A172 (cell line): ENCODE data around the gene RAB8A. TPM values are rescaled to one million over a fixed set of nuclear protein-coding genes. Genes with fewer than 3 reads are reported as not detected.
"Not testable (repeated sequence)": the region's sequence is repeated elsewhere in the genome, so short reads cannot be mapped to it uniquely, and the experiment has no call there.

ENCODE experiments used
- DNase-seq: peaks from one replicate; pipeline ENCODE4 v3.0.0-alpha.2; 2015; ENCODE audit warnings: low spot score
- total RNA-seq: library from RNA; depleted of rRNA; stranded (reverse); fragments of >200 nt; shearing (Covaris generic); gene quantifications from 2 replicates; pipeline ENCODE4 v1.2.3, GENCODE V29; 2014

The RAB8A gene
- total RNA-seq, 1 experiment from 2014 or later, result 60.3 TPM

- DNase-seq, result no peak
Observed at GRCh38 chr19:16112778-16113177, 1.1 kb downstream of the RAB8A start.

- DNase-seq, result no peak
Observed at GRCh38 chr19:16113727-16114126, 2.0 kb downstream of the RAB8A start.

- DNase-seq, result no peak
Observed at GRCh38 chr19:16115301-16116039, 3.8 kb downstream of the RAB8A start.

GRCh38 chr19:16116067-16116466 is 4.4 kb downstream of the RAB8A start:
- no peak for DNase-seq

- DNase-seq, result no peak
Observed at GRCh38 chr19:16117594-16118033, 5.9 kb downstream of the RAB8A start.

GRCh38 chr19:16118489-16119033 is 6.9 kb downstream of the RAB8A start:
- no peak for DNase-seq

GRCh38 chr19:16119075-16119857 is 7.6 kb downstream of the RAB8A start:
- DNase-seq, result not testable (repeated sequence)

GRCh38 chr19:16121141-16121540 is 9.5 kb downstream of the RAB8A start:
- no peak for DNase-seq

GRCh38 chr19:16121967-16122366 is 10.3 kb downstream of the RAB8A start:
- no peak for DNase-seq

GRCh38 chr19:16124953-16125352 is 13.3 kb downstream of the RAB8A start:
- no peak for DNase-seq

GRCh38 chr19:16125737-16126495 is 14.2 kb downstream of the RAB8A start:
- no peak for DNase-seq

GRCh38 chr19:16127080-16127479 is 15.4 kb downstream of the RAB8A start:
- DNase-seq, result no peak

- no peak for DNase-seq
Observed at GRCh38 chr19:16127776-16128371, 16.2 kb downstream of the RAB8A start.

GRCh38 chr19:16131648-16132047 is 20.0 kb downstream of the RAB8A start:
- DNase-seq, result no peak

- no peak for DNase-seq
Observed at GRCh38 chr19:16133818-16134217, 22.1 kb downstream of the RAB8A start.

- no peak for DNase-seq
Observed at GRCh38 chr19:16134510-16134909, 22.8 kb downstream of the RAB8A start.

GRCh38 chr19:16135430-16136127 is 23.9 kb downstream of the RAB8A start:
- no peak for DNase-seq

GRCh38 chr19:16136185-16136999 is 24.7 kb downstream of the RAB8A start:
- no peak for DNase-seq

GRCh38 chr19:16139752-16140151 is 28.1 kb downstream of the RAB8A start:
- no peak for DNase-seq

GRCh38 chr19:16141043-16141442 is 29.4 kb downstream of the RAB8A start:
- no peak for DNase-seq
